B cell (primary cell): ENCODE measurements around the gene PSMG2. TPM values are rescaled to one million over a fixed set of nuclear protein-coding genes. Genes with fewer than 3 reads are reported as not detected.
A peak's percentile ranks its signal among the peaks of the same experiment; 100 is the strongest.

Source experiments
- ATAC-seq: fragments of 200-7000 bp; cut with Tn5 transposase; one replicate; pipeline ENCODE4 v1.10.0; 2021; ENCODE audit warnings: low read depth, mild to moderate bottlenecking, moderate number of reproducible peaks, moderate library complexity
- CTCF ChIA-PET: fragments of 350-600 bp; sonication (Branson Sonifier 250); formaldehyde crosslinking; loops from one replicate; lab custom pipeline; 2021; ENCODE audit warnings: antibody characterized with exemption, inconsistent platforms; lab: Charles Lee
- POLR2A ChIA-PET: fragments of 350-600 bp; sonication (Branson Sonifier 250); formaldehyde crosslinking; loops from one replicate; lab custom pipeline; 2021; ENCODE audit warnings: antibody characterized with exemption; lab: Charles Lee
- DNase-seq: peaks from one replicate; pipeline ENCODE4 v3.0.0; 2013
- H2AFZ ChIP-seq: 2 replicates; pipeline ENCODE4 v1.6.1; 2012; ENCODE audit warnings: mild to moderate bottlenecking, low read depth, low read length; ENCODE audit not compliant: insufficient read depth, poor library complexity, severe bottlenecking
- H3K27ac ChIP-seq, 2 donors: 1 replicate in 1 of 2; 2 replicates in 1 of 2; pipeline ENCODE4 v1.5.1; 2012 to 2013; ENCODE audit warnings: low read length in 2 of 2, mild to moderate bottlenecking in 2 of 2, moderate library complexity in 1 of 2
- H3K27me3 ChIP-seq, 4 experiments: fragments of 200-600 bp in 1 of 4; sonication (generic) in 1 of 4; replicated peaks in 1 of 4; 1 replicate in 2 of 4; 2 replicates in 2 of 4; pipeline versions ENCODE4 v1.6.1 to v1.7.0; 2013 to 2016; ENCODE audit warnings: low read length in 3 of 4, mild to moderate bottlenecking in 2 of 4, mixed read lengths in 1 of 4, moderate library complexity in 1 of 4; ENCODE audit not compliant: insufficient read depth in 4 of 4, control insufficient read depth in 3 of 4; ENCODE audit errors: control extremely low read depth in 1 of 4
- H3K36me3 ChIP-seq, 2 experiments: replicated peaks in 1 of 2; 1 replicate in 1 of 2; 2 replicates in 1 of 2; pipeline versions ENCODE4 v1.6.1 to v1.7.1; 2013; ENCODE audit warnings: low read length in 1 of 2; ENCODE audit not compliant: insufficient read depth in 2 of 2, control insufficient read depth in 1 of 2; ENCODE audit errors: control extremely low read depth in 1 of 2, extremely low read depth in 1 of 2
- H3K4me1 ChIP-seq, 2 donors: fragments of 200-600 bp in 1 of 2; sonication (generic) in 1 of 2; 1 replicate in 1 of 2; 2 replicates in 1 of 2; pipeline versions ENCODE4 v1.5.1 to v1.6.1; 2013 to 2017; ENCODE audit warnings: low read length in 2 of 2; ENCODE audit not compliant: control insufficient read depth in 2 of 2, insufficient read depth in 2 of 2
- H3K4me2 ChIP-seq: replicated peaks from 2 replicates; pipeline ENCODE3; 2012; ENCODE audit warnings: mild to moderate bottlenecking, low read depth, low read length; ENCODE audit not compliant: poor library complexity, severe bottlenecking
- H3K4me3 ChIP-seq, 5 experiments: fragments of 200-600 bp in 1 of 5; sonication (generic) in 1 of 5; 1 replicate in 3 of 5; 2 replicates in 2 of 5; pipeline versions ENCODE4 v1.5.1 to v1.7.0; 2011 to 2016; ENCODE audit warnings: low read length in 4 of 5, mild to moderate bottlenecking in 4 of 5, low read depth in 2 of 5, control low read depth in 1 of 5, moderate library complexity in 1 of 5; ENCODE audit not compliant: insufficient read depth in 1 of 5; ENCODE audit errors: control extremely low read depth in 1 of 5, extremely low read depth in 1 of 5
- H3K79me2 ChIP-seq: fragments of 200-600 bp; sonication (generic); one replicate; pipeline ENCODE4 v1.6.0; 2016; ENCODE audit warnings: low read length; ENCODE audit not compliant: control insufficient read depth, insufficient read depth
- H3K9ac ChIP-seq: fragments of 200-600 bp; sonication (generic); 2 replicates; pipeline ENCODE4 v1.6.1; 2017; ENCODE audit warnings: mild to moderate bottlenecking, low read length, moderate library complexity
- H3K9me3 ChIP-seq, 3 donors: one replicate each; pipeline versions ENCODE4 v1.6.1 to v1.7.1; 2013; ENCODE audit warnings: low read length in 2 of 3; ENCODE audit not compliant: control insufficient read depth in 2 of 3, insufficient read depth in 1 of 3; ENCODE audit errors: control extremely low read depth in 1 of 3
- H4K20me1 ChIP-seq: 2 replicates; pipeline ENCODE4 v1.6.0; 2012; ENCODE audit warnings: mild to moderate bottlenecking, low read length; ENCODE audit not compliant: insufficient read depth, control insufficient read depth, poor library complexity, severe bottlenecking
- H3K27ac Mint-ChIP-seq: one replicate; pipeline ENCODE4 v1.8.0; 2021; ENCODE audit warnings: mixed read lengths
- H3K27me3 Mint-ChIP-seq: one replicate; pipeline ENCODE4 v1.8.0; 2021; ENCODE audit warnings: mixed read lengths
- H3K4me1 Mint-ChIP-seq: one replicate; pipeline ENCODE4 v1.8.0; 2021; ENCODE audit warnings: mixed read lengths
- H3K4me3 Mint-ChIP-seq: one replicate; pipeline ENCODE4 v1.8.0; 2021; ENCODE audit warnings: mixed read lengths
- H3K9me3 Mint-ChIP-seq: one replicate; pipeline ENCODE4 v1.8.0; 2022; ENCODE audit warnings: mixed read lengths; ENCODE audit not compliant: insufficient read depth
- EZH2 ChIP-seq: IDR thresholded peaks from 2 replicates; pipeline ENCODE4 v1.6.1; 2012; ENCODE audit warnings: borderline replicate concordance, low read depth, mild to moderate bottlenecking, moderate library complexity, low read length; ENCODE audit not compliant: insufficient read depth, poor library complexity, severe bottlenecking
- WGBS: methylation state at CpG from one replicate; pipeline ENCODE4 v1.1.5; 2013; ENCODE audit warnings: missing lambda C conversion rate; ENCODE audit not compliant: insufficient coverage; 5-methylcytosine and 5-hydroxymethylcytosine counted together
- intact Hi-C: fragments of 100-400 bp; cut with micrococcal nuclease; formaldehyde crosslinking; loops from one replicate; pipeline ENCODE4 v1.10.0; 2022
- polyA plus RNA-seq: library from polyadenylated mRNA; depleted of rRNA; stranded (reverse); fragments of >200 nt; gene quantifications from 2 replicates; pipeline ENCODE4 v1.2.3, GENCODE V29; 2012
- total RNA-seq, 2 donors: library from RNA; stranded (reverse); fragments of 120-200 nt in 1 of 2; gene quantifications; 1 replicate in 1 of 2; 2 replicates in 1 of 2; pipeline versions ENCODE4 v1.2.3 to v1.2.4, GENCODE V29; 2013 to 2022
- TF ChIP-seq, protein P1 (sequence below): fragments of 200-600 bp; IDR thresholded peaks from one replicate; pipeline ENCODE4 v1.8.0; 2022; ENCODE audit warnings: antibody characterized with exemption, mild to moderate bottlenecking

The PSMG2 gene
- total and polyA plus RNA-seq, 2 donors (not counting 1 experiment from before 2014, with no cell fraction given): 31.8 to 64.1 TPM

GRCh38 chr18:12657684-12658425 is 45.0 kb upstream of the PSMG2 start, which contains the start of gene SPIRE1:
Gene SPIRE1, minus strand, starts transcription at chr18:12658107. Its CDS starts 241 bp downstream, at chr18:12657866.
- H3K36me3 ChIP-seq: no peaks in the 10 kb centered on the region
- peaks cover 0 to 1% (median 0%) of the 10 kb centered on the region in 3 donors for H3K9me3 ChIP-seq
- peak within 1 kb of the TSS; percentile 65 for H3K9ac ChIP-seq
- no peak within 1 kb of the TSS for H3K27ac ChIP-seq
- peak within 1 kb of the TSS in 4 of 5 experiments; percentile 32 to 67 (median 58) for H3K4me3 ChIP-seq
- H4K20me1 ChIP-seq: no peaks in the 10 kb centered on the region
- peaks cover 0 to 34% (median 5%) of the 10 kb centered on the region in 4 experiments for H3K27me3 ChIP-seq
- H3K79me2 ChIP-seq: no peaks in the 10 kb centered on the region
- POLR2A ChIA-PET: no interaction called here
- peaks cover 9 to 11% of the 10 kb centered on the region in 2 donors for H3K4me1 ChIP-seq
- TF ChIP-seq EZH2: no peak
- TF ChIP-seq, protein P1, sequence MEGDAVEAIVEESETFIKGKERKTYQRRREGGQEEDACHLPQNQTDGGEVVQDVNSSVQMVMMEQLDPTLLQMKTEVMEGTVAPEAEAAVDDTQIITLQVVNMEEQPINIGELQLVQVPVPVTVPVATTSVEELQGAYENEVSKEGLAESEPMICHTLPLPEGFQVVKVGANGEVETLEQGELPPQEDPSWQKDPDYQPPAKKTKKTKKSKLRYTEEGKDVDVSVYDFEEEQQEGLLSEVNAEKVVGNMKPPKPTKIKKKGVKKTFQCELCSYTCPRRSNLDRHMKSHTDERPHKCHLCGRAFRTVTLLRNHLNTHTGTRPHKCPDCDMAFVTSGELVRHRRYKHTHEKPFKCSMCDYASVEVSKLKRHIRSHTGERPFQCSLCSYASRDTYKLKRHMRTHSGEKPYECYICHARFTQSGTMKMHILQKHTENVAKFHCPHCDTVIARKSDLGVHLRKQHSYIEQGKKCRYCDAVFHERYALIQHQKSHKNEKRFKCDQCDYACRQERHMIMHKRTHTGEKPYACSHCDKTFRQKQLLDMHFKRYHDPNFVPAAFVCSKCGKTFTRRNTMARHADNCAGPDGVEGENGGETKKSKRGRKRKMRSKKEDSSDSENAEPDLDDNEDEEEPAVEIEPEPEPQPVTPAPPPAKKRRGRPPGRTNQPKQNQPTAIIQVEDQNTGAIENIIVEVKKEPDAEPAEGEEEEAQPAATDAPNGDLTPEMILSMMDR: no peak
- CTCF ChIA-PET: interaction anchor here (0.7 to 7.1 kb wide), 4 partner anchors 23 to 330 kb away, joined by 3 to 111 read pairs (median 3); partner anchors contain the start of gene PRELID3A
- Mint-ChIP-seq H3K4me3 (peak within 1 kb of the TSS; percentile 94), H3K27ac (no peak within 1 kb of the TSS), H3K4me1 (peaks cover 11% of the 10 kb centered on the region), H3K9me3 (no peaks in the 10 kb centered on the region), H3K27me3 (peaks cover 26% of the 10 kb centered on the region)
- intact Hi-C loops: loop anchor here (1.0 to 5.0 kb wide), 3 partner anchors 45 to 721 kb away; partner anchors contain the start of genes CEP76, PRELID3A and PSMG2
- ATAC-seq (peak; percentile 77), DNase-seq (peak; percentile 71)
- H2AFZ ChIP-seq: peak within 1 kb of the TSS; percentile 84
- under 1% methylated on average over 109 of the region's 112 CpGs for WGBS
- peak within 1 kb of the TSS; percentile 96 for H3K4me2 ChIP-seq
